HL-60/S4 treated with retinoic acid at 250 ng/mL for 4 days and 3 days (cell line): ENCODE data around the gene FIBP.

ENCODE experiments used
- in situ Hi-C: fragments of 300-500 bp; cut with MboI; formaldehyde crosslinking; loops from 2 replicates; pipeline ENCODE4 v1.7.0; 2022; ENCODE audit warnings: low sequenced_read_pairs

FIBP gene

DNA sequence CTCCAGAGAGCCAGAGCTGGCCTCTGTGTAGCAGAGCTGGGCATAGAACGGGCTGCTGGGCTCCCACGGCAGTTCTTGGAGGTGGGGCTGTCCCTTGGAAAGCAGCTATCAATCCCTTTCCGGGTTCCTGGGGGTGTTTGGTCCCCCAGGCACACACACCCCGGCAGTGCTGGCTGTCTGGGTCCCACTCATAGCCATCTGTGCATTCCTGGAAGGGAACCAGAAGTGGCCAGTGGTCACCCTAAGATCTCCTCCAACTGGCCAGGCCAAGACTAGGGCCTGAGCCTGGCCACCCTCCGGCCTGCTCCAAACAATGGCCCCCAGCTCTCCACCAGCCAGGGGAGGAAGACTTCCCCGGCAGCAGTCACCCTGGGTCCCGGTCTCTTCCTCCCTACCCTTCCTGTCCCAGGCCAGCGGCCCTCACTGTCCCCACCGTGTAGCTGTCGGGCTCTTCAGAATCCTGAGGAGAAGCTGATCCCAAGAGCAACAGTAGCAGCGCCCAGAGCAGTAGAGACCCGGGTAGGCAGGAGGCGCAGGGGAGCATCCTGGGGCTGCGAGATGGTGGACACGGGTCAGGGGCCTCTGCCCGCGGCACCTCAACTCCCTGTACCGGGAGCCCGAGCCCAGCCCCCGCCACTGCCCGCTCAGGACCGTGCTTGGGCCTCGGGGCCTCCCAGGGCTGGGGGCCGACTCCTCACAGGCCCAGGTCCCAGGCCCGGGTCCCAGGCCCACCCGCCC is 16.3 kb downstream of the FIBP start:
- in situ Hi-C loops, result loop anchor here (10.0 kb wide), 1 partner anchor 113 kb away; no protein-coding TSS in a partner anchor

DNA sequence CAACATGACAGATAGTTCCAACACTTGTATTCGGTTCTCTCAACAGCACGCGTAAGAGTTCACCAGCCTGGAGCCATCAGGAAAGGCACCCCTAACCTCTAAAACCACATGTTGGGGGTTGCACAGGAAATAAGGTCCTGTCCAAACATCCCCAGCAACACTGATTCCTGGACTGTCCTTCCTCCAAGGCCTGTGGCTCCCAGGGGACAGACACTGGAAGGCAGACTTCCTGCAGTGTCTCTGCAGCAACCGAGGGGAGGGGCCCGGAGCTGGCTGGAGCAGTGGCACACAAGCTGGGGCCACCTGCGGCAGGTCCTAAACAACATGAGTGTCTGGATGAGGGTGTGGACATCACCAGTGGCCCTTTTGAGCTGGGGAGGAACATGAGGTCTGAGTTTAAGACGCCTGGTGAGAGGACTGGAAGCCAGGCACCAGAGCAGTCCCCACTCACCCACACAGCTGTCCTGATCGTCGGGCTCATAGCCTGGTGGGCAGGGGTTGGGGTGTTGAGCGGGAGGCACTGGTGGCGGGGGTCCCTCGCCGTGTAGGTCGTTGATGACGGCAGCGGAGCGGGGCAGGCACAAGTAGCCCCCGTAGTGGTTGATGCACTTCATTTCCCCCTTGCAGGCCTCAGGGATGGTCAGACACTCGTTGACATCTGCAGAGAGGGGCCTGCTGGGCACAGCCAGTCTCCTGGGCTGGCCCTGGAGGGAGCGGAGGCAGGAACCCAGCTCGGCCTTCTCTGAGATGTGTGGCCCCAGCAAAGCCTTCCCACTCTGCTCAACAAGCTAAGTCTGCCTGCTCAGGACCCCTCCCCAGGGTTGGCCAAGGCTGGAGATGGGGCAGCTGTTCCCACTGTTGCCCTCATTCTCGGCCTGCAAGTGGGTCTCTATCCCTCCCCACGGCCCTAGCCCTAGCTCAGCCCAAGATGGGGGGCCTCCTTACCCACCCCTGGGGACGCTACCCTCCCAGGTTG is 17.3 kb downstream of the FIBP start:
- in situ Hi-C loops, result loop anchor here (10.0 kb wide), 1 partner anchor 114 kb away; no protein-coding TSS in a partner anchor

DNA sequence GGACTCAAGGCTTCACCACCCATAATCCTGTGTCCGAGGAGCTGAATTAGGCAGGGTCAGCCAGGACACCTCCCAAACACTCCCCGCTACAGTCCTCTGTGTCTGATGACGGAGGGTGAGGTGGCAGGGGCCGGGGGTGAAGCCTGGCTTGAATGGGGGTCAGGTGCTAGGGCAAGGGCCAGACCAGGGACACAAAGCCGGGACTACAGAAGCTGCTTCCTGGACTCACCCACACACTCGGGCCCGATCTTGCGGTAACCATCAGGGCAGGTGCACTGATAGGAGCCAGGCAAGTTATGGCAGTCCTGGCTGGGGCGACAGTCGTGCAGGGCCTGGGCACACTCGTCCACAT is 18.0 kb downstream of the FIBP start:
- in situ Hi-C loops, result loop anchor here (10.0 kb wide), 1 partner anchor 115 kb away; no protein-coding TSS in a partner anchor

DNA sequence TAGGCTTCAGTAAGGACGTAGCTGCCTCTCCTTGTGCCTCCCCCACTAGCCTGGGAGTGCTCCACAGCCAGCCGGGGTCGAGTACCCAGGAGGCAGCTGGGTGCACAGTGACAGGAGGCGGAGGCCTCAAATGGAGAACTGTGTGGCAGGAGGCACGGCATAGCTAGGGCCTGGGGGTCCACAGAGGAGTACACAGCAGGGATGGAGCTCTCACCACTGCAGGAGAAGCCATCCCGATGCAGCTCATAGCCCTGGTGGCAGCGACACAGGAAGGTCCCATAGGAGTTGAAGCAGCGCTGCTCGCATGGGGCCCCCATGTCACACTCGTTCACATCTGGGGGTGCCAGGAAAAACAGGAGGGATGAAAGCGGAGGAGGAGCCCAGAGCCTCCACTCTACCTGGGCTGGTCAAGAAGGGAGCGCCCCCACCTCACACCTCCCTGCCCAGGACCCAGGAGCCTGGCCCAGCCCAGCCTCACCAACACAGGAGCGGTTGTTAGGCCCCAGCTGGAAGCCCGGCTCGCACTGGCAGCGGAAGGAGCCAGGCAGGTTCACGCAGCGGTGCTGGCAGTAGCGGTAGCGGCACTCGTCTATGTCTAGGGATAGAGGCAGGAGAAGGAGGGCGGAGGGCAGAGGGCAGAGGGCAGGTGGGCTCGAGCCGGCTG is 18.5 kb downstream of the FIBP start:
- in situ Hi-C loops, result loop anchor here (10.0 kb wide), 1 partner anchor 115 kb away; no protein-coding TSS in a partner anchor

DNA sequence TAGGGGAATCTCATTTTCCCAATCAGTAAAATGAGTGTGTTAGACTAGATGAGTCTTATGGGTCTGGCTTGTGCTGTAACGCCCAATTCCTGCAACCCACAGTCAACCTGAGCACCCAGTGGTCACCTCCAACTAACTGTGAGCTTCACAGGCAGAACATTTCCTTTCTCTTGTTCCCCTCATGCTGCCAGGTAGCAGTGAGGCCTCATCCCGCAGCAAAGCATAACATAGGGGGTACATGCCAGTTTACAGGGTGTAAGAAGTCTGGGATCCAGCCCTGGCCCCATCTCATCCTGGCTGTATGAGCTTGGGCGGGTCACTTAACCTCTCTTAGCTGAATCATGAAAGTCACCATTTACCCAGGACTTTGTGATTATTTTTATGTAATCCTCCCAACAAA is 19.4 kb downstream of the FIBP start:
- in situ Hi-C loops, result no loop called here

DNA sequence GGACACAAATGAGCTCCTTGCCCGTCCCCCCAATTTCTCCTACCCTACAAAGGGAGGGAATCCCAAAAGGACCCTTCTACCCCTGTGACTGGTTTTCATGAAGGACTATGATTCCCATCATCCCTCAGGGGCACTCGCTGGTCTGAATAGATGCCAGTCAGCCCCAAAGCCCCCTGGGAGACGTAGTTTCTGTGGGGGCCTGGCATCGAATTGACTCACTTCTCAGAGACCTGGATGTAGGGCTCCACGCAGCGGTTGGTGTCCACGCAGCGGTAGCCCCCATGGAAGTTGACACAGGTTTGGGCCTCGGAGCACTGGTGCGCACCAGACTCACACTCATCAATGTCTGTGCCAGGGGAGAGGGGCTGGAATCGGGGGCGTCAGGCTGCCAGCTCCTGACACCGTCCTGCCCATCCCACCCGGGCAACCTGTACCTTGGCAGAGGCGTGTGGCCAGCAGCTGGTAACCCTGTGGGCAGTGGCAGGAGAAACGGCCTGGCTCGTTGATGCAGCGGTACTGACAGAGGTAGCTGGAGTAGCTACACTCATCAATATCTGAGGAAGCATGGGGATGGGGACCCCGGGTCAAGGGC is 20.1 kb downstream of the FIBP start:
- in situ Hi-C loops, result no loop called here

DNA sequence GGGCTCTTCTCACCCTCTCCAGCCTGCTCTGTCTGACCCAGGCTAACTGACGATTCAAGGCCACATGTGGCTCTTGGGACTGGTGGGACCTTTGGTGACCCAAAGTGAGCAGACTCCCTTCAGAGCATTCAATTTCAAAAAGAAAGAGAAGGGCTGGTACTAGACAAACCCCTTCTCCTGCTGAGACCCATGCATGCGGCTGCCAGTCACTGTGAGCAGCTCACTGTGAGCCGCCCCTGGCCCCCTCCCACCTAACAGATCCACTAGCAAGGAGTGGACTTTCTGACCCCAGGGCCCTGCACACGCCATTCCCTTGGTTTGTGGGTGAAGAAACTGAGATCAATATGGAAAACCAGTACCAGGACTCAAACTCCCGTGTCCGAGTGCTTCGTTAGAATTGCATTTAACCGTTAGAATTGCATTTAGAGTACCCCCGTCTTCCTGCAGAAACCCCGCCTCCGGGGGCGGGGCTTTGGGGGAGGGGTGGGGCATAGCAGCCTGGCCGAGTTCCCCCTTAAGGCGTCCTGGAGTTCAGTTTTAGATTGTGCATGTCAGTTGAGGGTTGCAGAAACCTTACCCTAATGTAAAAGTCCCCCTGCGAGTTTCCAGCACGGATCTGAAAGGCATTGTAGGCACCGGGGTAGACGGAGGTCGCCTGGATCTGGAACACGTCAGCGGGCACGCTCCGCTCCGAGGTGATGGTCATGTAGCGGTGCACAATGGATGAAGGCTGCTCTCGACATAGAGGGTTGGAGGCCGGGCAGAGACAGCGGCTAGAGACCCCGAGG is 20.8 kb downstream of the FIBP start:
- in situ Hi-C loops, result no loop called here

DNA sequence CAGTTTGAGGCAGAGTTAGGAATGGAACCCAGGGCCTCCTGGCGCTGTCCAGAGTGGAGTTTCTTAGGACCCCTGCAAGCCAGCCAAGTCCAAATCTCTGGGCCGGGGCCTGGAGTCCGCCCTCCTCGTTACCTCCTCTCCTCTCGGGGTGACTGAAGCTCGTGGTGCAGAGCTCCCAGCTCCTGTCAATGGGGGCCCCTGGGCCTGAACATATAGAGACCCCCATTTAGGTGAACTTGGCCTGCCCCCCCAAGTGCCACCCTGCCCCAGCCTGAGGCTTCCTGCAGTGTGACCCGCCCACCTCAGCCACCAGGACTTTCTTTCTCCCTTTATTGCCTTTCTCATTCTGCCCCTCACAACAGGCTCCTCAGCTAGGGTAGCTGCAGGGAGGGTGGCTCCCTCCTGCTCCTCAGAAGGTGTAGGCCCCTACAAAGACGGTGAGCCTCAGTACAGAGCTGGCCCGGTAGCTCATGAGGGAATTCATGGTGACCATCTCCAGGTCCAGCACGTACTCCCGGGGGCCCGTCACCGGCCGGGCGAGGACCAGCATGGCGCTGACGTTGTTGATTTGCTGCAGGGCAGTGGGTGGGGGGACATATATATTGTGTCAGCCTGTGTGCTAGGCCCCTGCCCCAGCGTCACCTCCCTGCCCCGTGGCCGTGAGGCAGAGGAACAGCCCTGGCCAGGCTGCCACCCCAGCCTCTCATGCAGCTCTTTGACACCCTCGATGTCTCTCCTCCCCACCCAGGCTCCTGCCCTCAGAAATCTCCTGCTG is 21.6 kb downstream of the FIBP start:
- in situ Hi-C loops, result no loop called here

DNA sequence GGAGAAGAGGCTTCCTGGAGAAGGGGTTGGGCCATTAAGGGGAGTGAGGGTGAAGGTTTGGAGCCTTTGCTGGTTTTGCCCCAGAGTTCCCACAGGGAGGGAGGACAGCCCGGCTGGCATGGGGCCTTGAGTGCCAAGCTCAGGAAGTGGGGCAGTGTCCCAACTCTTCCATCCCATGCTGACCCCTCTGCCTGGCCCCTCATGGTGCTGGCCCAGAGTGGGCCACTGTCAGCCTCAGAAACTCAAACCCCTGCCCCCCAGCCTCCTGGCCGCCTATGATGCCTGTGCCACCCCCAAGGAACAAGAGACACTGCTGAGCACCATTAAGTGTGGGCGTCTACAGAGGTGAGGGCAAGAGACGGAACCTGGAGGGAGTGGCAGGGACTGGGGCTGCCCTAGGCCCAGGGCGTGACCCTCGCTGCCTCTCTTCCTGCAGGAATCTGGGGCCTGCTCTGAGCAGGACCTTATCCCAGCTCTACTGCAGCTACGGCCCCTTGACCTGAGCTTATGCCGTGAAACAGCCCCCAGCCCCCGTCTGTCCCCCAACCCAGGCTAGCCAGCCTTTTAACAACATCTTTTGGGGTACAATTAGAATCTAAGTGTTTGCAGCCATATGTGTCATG is 22.6 kb downstream of the FIBP start:
- in situ Hi-C loops, result no loop called here

DNA sequence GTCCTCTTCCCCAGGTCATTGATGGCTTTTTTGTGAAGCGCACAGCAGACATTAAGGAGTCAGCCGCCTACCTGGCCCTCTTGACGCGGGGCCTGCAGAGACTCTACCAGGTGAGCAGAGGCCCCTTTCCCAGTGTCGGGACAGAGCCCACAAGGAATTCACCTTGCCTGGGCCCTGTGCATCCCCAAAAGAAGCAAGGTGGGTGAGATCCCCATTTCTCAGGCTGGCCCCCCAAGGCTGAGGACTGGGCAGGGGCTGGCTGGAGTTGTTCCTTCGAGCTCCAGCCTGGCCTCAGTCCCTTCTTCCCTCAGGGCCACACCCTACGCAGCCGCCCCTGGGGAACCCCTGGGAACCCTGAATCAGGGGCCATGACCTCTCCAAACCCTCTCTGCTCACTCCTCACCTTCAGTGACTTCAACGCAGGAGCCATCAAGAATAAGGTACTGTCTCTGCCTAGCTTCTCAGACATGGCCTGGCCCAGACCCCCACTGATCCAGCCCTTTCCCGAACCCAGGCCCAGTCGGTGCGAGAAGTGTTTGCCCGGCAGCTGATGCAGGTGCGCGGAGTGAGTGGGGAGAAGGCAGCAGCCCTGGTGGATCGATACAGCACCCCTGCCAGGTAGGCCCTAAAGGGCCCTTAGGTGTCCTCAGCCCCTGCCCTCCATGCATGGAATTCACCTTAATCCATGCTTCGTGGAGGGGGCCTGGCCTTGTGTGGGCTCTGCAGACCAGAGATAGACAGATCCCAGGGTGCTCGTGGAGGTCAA is 23.4 kb downstream of the FIBP start:
- in situ Hi-C loops, result no loop called here

DNA sequence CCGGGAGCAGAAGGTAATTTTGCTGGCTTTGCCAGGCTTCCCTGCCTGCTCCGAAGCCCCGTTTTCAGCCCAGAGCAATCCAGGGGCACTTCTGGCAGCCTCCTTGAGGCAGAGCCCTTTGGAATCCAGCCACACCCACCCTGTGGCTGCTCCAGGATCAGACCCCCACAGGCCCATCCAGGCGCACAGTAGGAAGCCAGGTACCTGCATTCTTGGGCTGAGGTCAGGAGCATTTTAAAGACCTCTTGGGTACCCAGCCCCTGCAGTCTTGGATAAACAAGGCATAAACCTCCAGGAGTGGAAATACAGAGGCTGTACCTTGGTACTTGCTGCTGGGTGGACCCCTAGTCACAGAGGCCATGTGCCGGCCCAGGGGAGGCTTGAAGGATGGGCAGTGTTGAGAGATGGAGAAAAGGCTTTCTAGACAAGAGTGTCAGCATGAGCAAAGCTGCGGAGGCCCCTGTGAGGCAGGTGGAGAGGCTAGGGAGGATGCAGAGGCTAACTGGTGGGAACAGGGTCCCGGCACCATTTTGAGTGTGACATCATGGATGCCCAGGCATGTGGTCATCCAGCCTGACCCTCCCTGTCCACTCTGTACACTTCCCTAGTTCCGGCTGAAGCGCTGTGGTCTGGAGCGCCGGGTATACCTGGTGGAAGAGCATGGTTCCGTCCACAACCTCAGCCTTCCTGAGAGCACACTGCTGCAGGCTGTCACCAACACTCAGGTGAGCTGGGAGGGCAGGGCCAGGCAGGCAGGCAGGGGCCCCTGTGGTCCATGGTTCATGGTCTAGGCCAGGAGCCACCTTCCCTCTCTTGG is 24.2 kb downstream of the FIBP start:
- in situ Hi-C loops, result no loop called here

DNA sequence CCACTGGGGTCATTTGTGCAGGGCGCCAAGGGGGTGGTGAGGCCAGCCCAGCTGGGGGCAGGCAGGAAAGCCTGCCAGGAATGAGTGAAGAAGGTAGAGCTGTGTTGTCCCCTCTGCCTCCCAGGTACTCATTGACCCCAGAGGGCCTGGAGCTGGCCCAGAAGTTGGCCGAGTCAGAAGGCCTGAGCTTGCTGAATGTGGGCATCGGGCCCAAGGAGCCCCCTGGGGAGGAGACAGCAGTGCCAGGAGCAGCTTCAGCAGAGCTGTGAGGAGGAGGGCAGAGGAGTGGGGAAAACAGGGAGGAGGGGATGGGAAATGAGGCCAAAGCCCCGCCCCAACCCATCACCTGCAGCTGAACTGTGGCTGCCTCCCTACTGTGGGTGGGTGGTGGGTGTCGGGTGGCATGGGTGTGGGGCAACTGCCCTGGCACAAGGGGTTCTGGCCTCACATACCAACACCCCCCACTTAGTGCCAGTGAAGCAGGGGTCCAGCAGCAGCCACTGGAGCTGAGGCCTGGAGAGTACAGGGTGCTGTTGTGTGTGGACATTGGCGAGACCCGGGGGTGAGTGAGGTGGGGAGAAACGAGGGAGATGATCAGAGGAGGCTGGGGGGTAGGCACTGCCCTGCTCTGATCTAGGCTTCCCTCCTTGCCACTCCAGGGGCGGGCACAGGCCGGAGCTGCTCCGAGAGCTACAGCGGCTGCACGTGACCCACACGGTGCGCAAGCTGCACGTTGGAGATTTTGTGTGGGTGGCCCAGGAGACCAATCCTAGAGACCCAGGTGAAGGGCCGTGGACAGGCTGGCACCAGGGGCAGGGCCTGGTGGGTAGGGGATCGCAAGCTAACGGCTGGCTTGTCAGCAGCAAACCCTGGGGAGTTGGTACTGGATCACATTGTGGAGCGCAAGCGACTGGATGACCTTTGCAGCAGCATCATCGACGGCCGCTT is 25.1 kb downstream of the FIBP start:
- in situ Hi-C loops, result no loop called here

DNA sequence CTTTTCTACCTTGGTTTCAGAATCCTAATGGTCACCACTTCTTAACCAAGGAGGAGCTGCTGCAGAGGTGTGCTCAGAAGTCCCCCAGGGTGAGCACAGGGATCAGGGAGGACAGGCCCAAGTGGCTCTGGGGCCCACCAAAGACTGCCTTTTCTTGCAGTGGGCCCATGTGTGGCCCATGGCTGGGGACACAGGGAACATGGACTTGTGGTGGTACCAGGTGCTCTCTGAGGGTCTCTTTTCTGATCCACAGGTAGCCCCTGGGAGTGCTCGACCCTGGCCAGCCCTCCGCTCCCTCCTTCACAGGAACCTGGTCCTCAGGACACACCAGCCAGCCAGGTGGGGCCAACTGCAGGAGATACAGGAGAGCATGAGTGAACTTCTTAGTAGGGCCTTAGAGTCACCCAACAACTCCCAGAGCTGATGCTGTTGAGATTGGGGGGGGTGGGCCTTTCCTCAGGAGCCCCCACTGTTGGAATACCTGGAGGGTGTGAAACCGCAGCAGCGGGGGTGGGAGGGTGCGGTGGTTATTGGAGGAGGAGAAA is 26.0 kb downstream of the FIBP start:
- in situ Hi-C loops, result no loop called here

DNA sequence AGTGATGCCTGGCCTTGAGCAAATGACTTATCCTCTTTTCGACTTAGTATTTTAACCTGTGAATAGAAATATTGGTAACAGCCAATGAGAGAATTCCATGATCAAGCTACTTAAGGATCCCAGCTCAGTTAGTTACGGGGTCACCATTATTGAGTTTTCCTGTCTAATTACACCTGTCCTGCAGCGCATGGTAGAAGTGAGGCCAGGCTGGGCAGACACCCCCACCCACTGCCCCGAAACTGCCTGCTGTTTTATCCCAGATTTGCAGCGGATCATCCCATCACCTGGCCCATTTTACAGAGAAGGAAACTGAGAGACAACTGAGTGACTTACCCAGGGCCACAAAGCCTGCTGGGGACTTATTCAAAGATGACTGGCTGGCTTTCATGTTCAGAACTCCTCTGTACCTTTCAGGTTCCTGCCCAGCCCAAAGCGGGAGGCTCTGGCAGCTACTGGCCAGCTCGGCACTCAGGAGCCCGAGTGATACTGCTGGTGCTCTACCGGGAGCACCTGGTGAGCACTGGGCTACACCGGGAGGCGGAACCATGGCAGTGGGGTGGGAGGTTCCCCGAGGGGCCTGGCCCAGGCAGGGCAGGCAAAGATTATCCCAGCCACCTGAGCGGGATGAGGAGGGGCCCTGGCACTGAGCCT is 26.6 kb downstream of the FIBP start:
- in situ Hi-C loops, result no loop called here

DNA sequence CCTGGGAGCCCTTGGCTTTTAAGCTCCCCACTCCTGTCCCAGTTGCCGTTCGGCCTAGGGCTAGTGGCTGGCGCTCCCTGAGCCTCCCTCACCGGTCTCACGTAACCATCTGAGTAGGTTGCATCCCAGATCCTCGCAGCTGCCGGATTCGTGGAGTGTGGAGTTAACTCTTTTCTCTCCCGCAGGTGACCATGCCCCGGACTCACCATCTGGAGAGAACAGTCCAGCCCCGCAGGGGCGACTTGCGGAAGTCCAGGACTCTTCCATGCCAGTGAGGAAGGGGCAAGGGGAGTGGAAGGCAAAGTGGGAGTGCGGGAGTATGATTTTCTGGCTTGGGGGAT is 27.1 kb downstream of the FIBP start:
- in situ Hi-C loops, result no loop called here
